Measurements from ENCODE around the gene EHD2.

Gene EHD2

DNA sequence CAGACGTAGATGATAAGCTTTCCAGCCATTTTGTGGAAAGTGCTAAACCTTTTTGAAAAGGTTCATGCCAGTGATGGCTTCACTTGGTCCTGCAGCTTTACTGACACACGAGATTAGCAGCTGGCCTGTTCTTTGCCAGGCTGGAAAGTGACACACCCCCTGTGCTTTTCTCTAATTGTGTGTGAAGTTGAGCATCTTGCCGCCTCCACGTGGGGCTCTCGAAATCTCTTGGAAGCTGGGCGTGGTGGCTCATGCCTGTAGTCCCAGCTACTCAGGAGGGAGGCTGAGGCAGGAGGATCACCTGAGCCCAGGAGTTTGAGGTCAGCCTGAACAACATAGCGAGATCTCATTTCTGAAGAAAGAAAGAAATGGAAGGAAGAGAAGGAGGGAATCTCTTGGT is 25.3 kb upstream of the EHD2 start:
- no peak for TF ChIP-seq FOXK2 (IDR thresholded peaks at IDR 0.05)
- POLR2A ChIA-PET: no interaction called here
- DNase-seq (ENCODE audit: extremely low spot score): no peak
- CTCF ChIA-PET: interaction anchor here (0.7 to 0.8 kb wide), 2 partner anchors 8 to 15 kb away, joined by 3 read pairs; no protein-coding TSS in a partner anchor

DNA sequence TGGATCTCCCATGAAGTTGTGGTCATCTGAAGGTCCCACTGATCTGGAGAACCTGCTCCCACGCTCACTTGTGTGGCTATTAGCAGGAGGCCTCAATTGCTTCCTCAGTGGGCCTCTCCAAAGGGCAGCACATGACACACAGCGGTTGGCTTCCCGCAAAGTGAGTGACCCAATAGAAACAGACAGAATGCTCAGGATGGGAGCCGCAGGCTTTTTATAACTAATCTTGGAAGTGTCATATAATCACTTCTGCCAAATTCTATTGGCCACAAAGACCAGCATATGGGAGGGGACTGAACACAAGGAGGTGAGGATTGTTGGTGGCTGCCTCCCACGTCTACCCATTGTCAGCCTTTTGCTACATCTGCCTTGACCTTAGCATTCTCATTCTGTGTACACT is 22.1 kb upstream of the EHD2 start:
- POLR2A ChIA-PET: no interaction called here
- CTCF ChIA-PET: interaction anchor here (1.0 kb wide), 1 partner anchor 9 kb away, joined by 3 read pairs; no protein-coding TSS in a partner anchor
- TF ChIP-seq L3MBTL2 (conservative IDR thresholded peaks at IDR 0.05) (no peak), SUZ12 (IDR thresholded peaks at IDR 0.05) (no peak), LEF1 (IDR thresholded peaks at IDR 0.05; ENCODE audit: borderline replicate concordance) (no peak), SP1 (IDR thresholded peaks at IDR 0.05) (no peak), HDGF (IDR thresholded peaks at IDR 0.05; ENCODE audit: borderline replicate concordance) (no peak)
- DNase-seq (ENCODE audit: extremely low spot score): no peak

DNA sequence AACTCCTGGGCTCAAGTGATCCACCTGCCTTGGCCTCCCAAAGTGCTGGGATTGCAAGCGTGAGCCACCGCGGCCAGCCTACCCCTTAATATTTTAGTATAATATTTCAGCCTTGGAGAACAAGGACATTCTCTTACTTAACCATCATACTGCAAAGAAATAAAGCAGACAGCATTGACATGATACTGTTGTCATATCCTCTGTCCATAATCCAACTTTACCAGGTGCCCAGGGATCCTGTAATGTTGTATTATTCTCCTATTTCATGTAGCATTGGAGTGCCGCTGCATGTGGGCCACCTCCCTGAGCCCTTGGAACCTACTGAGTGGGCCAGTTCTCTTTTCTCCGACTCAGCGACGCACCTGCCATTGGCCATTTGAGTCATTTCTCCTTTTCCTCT is 21.4 kb upstream of the EHD2 start:
- ChIA-PET POLR2A (no interaction called here), CTCF (no interaction called here)
- no peak for TF ChIP-seq TARDBP (IDR thresholded peaks at IDR 0.05)
- no peak for TF ChIP-seq ARNT (IDR thresholded peaks at IDR 0.05)
- TF ChIP-seq FOXA1 (IDR thresholded peaks at IDR 0.05): no peak
- no peak for TF ChIP-seq CTBP1 (IDR thresholded peaks at IDR 0.05; ENCODE audit: borderline replicate concordance)
- TF ChIP-seq ZNF384 (IDR thresholded peaks at IDR 0.05): no peak
- no peak for TF ChIP-seq BHLHE40 (IDR thresholded peaks at IDR 0.05; ENCODE audit: borderline replicate concordance)
- TF ChIP-seq HDGF (IDR thresholded peaks at IDR 0.05; ENCODE audit: borderline replicate concordance): no peak
- no peak for TF ChIP-seq SUZ12 (IDR thresholded peaks at IDR 0.05)
- no peak for TF ChIP-seq LEF1 (IDR thresholded peaks at IDR 0.05; ENCODE audit: borderline replicate concordance)
- TF ChIP-seq, protein P1, sequence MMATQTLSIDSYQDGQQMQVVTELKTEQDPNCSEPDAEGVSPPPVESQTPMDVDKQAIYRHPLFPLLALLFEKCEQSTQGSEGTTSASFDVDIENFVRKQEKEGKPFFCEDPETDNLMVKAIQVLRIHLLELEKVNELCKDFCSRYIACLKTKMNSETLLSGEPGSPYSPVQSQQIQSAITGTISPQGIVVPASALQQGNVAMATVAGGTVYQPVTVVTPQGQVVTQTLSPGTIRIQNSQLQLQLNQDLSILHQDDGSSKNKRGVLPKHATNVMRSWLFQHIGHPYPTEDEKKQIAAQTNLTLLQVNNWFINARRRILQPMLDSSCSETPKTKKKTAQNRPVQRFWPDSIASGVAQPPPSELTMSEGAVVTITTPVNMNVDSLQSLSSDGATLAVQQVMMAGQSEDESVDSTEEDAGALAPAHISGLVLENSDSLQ (IDR thresholded peaks at IDR 0.05): no peak
- TF ChIP-seq NFRKB (IDR thresholded peaks at IDR 0.05): no peak
- TF ChIP-seq FOXK2 (IDR thresholded peaks at IDR 0.05): no peak
- no peak for TF ChIP-seq SP1 (IDR thresholded peaks at IDR 0.05)
- DNase-seq (ENCODE audit: extremely low spot score): no peak

DNA sequence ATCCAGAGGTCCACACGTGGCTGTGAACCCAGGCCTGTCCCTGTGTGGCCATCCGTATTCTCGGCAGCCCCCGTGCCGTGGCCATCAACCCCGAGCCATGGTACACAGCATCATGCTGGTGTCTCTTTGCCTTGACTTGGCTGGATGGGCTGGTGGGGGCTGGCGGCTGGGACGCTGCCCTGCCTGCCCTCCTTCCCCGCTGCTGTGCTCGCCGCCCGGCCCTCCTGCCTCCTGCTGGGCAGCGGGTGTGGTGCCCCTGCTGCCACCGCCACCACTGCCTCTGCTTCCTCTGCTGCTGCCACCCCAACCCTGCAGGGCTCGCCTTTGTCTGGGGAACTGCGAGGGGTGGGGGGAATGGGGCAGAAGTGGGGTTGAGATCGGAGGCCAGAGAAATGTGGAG is 19.7 kb upstream of the EHD2 start:
- ChIA-PET CTCF (no interaction called here), POLR2A (no interaction called here)
- no peak for DNase-seq (ENCODE audit: extremely low spot score)
- TF ChIP-seq BHLHE40 (IDR thresholded peaks at IDR 0.05; ENCODE audit: borderline replicate concordance) (no peak), CTBP1 (IDR thresholded peaks at IDR 0.05; ENCODE audit: borderline replicate concordance) (no peak), ARNT (IDR thresholded peaks at IDR 0.05) (no peak), L3MBTL2 (conservative IDR thresholded peaks at IDR 0.05) (no peak), HDGF (IDR thresholded peaks at IDR 0.05; ENCODE audit: borderline replicate concordance) (no peak), ZNF384 (IDR thresholded peaks at IDR 0.05) (no peak), ELF4 (IDR thresholded peaks at IDR 0.05) (no peak), FOXA1 (IDR thresholded peaks at IDR 0.05) (no peak), SP1 (IDR thresholded peaks at IDR 0.05) (no peak), FOXM1 (IDR thresholded peaks at IDR 0.05; ENCODE audit: borderline replicate concordance) (no peak), NFRKB (IDR thresholded peaks at IDR 0.05) (no peak), LEF1 (IDR thresholded peaks at IDR 0.05; ENCODE audit: borderline replicate concordance) (no peak), TARDBP (IDR thresholded peaks at IDR 0.05) (no peak)

DNA sequence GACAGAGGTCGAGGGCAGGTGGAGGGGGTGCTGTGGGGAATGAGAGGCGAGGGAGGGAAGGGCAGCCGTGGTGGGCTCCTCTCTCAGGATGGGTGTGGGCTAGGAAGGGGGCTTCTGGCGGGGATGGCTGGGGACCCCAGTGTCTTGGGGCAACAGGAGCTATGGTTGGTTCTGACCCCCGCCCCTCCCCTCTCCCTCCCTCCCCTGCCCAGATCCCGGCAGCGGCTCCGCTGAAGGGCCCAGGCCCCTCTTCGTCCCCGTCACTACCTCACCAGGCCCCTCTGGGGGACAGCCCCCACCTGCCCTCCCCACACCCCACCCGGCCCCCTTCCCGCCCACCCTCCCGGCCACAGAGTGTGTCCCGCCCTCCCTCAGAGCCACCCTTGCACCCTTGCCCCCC is 19.3 kb upstream of the EHD2 start:
- CTCF ChIA-PET: no interaction called here

DNA sequence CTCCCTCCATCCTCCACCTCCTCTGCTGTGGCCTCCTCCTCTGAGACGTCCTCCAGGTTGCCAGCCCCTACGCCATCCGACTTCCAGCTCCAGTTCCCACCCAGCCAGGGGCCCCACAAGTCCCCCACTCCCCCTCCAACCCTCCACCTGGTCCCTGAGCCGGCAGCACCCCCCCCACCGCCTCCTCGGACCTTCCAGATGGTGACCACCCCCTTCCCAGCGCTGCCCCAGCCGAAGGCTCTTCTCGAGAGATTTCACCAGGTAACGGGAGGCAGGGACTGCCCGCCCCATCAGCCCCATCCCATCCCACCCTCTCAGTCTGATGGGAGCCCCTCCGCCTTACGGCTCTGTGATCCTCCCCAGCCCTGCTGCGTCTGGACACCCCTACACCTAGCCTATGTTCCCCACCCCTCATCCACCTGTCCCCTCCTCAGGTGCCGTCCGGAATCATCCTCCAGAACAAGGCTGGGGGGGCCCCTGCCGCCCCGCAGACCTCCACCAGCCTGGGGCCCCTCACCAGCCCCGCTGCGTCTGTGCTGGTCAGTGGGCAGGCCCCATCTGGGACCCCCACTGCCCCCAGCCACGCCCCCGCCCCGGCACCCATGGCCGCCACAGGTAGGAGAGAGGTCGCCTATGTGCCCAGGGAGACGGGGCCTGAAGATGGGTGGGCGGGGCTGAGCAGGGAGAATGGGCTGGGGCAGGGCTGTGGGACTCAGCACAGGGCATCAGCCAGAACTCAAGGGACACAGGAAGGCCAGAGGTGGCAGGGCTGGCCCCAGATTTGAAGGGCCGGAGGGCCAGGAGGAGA is 18.6 kb upstream of the EHD2 start:
- POLR2A ChIA-PET: no interaction called here
- no peak for DNase-seq (ENCODE audit: extremely low spot score)
- TF ChIP-seq BHLHE40 (IDR thresholded peaks at IDR 0.05; ENCODE audit: borderline replicate concordance) (no peak), TARDBP (IDR thresholded peaks at IDR 0.05) (no peak), ELF4 (IDR thresholded peaks at IDR 0.05) (no peak), SP1 (IDR thresholded peaks at IDR 0.05) (no peak), L3MBTL2 (conservative IDR thresholded peaks at IDR 0.05) (no peak), ZNF384 (IDR thresholded peaks at IDR 0.05) (no peak), NFRKB (IDR thresholded peaks at IDR 0.05) (no peak), SUZ12 (IDR thresholded peaks at IDR 0.05) (no peak), CTBP1 (IDR thresholded peaks at IDR 0.05; ENCODE audit: borderline replicate concordance) (no peak), FOXA1 (IDR thresholded peaks at IDR 0.05) (no peak), HDGF (IDR thresholded peaks at IDR 0.05; ENCODE audit: borderline replicate concordance) (no peak), LEF1 (IDR thresholded peaks at IDR 0.05; ENCODE audit: borderline replicate concordance) (no peak), FOXM1 (IDR thresholded peaks at IDR 0.05; ENCODE audit: borderline replicate concordance) (no peak), FOXK2 (IDR thresholded peaks at IDR 0.05) (no peak)
- TF ChIP-seq, protein P1 (IDR thresholded peaks at IDR 0.05): no peak
- CTCF ChIA-PET: no interaction called here

More for the DNA sequence above, 19.3 kb upstream of the EHD2 start:
- POLR2A ChIA-PET: no interaction called here
- no peak for DNase-seq (ENCODE audit: extremely low spot score)
- TF ChIP-seq ELF4 (IDR thresholded peaks at IDR 0.05): no peak
- no peak for TF ChIP-seq ARNT (IDR thresholded peaks at IDR 0.05)
- no peak for TF ChIP-seq CTBP1 (IDR thresholded peaks at IDR 0.05; ENCODE audit: borderline replicate concordance)
- TF ChIP-seq SUZ12 (IDR thresholded peaks at IDR 0.05): no peak
- TF ChIP-seq BHLHE40 (IDR thresholded peaks at IDR 0.05; ENCODE audit: borderline replicate concordance): no peak
- TF ChIP-seq ZNF384 (IDR thresholded peaks at IDR 0.05): no peak
- TF ChIP-seq TARDBP (IDR thresholded peaks at IDR 0.05): no peak

Measured in HEK293T (cell line).